Esophagus muscularis mucosa (tissue), 4 donors: ENCODE measurements around the gene ARHGAP6. TPM values are rescaled to one million over a fixed set of nuclear protein-coding genes. Genes with fewer than 3 reads are reported as not detected.

Source experiments
- DNase-seq: peaks from one replicate; pipeline ENCODE4 v3.0.0-alpha.2; 2017; ENCODE audit errors: extremely low spot score
- H3K27ac ChIP-seq, 4 donors: fragments of 200-600 bp; sonication (generic); replicated peaks in 1 of 4; 1 replicate in 3 of 4; 2 replicates in 1 of 4; pipeline ENCODE4 v1.5.1; 2016 to 2019; ENCODE audit warnings: mild to moderate bottlenecking in 1 of 4
- H3K27me3 ChIP-seq, 4 donors: fragments of 200-600 bp; sonication (generic); one replicate each; pipeline versions ENCODE4 v1.5.1 to v1.6.0; 2016 to 2019
- H3K36me3 ChIP-seq, 4 donors: fragments of 200-600 bp; sonication (generic); one replicate each; pipeline ENCODE4 v1.5.1; 2016 to 2019
- H3K4me1 ChIP-seq, 4 donors: fragments of 200-600 bp; sonication (generic); one replicate each; pipeline ENCODE4 v1.5.1; 2016 to 2019
- H3K4me3 ChIP-seq, 4 donors: fragments of 200-600 bp; sonication (generic); 1 replicate in 2 of 4; 2 replicates in 2 of 4; pipeline ENCODE4 v1.5.1; 2016 to 2019; ENCODE audit warnings: mild to moderate bottlenecking in 4 of 4, moderate library complexity in 1 of 4
- H3K9me3 ChIP-seq, 4 donors: fragments of 200-600 bp; sonication (generic); 1 replicate in 3 of 4; 2 replicates in 1 of 4; pipeline ENCODE4 v1.5.1; 2016 to 2019
- CTCF ChIP-seq, 3 experiments: fragments of 200-600 bp in 2 of 3; fragments of 450-650 bp in 1 of 3; sonication (generic) in 2 of 3; IDR thresholded peaks; one replicate each; pipeline ENCODE4 v1.5.1; 2017 to 2019; ENCODE audit warnings: antibody characterized with exemption in 3 of 3, mild to moderate bottlenecking in 2 of 3, moderate library complexity in 1 of 3
- EP300 ChIP-seq: sonication (generic); formaldehyde crosslinking; IDR thresholded peaks from one replicate; pipeline ENCODE4 v1.6.1; 2017; ENCODE audit warnings: antibody characterized with exemption
- POLR2A ChIP-seq: fragments of 450-650 bp; IDR thresholded peaks from one replicate; pipeline ENCODE4 v1.6.1; 2017; ENCODE audit warnings: antibody characterized with exemption, moderate library complexity, mild to moderate bottlenecking, low read depth
- POLR2AphosphoS5 ChIP-seq, 2 donors: sonication (generic); formaldehyde crosslinking; IDR thresholded peaks; one replicate each; pipeline ENCODE4 v1.6.1; 2017; ENCODE audit warnings: antibody characterized with exemption in 2 of 2
- WGBS: methylation state at CpG from one replicate; pipeline ENCODE4 v1.1.5; 2018; 5-methylcytosine and 5-hydroxymethylcytosine counted together
- intact Hi-C: fragments of 100-400 bp; cut with DNase I; formaldehyde crosslinking; loops from one replicate; pipeline ENCODE4 v1.15.1; 2023
- total RNA-seq, 4 donors: library from RNA; depleted of rRNA; stranded (reverse); fragments of >200 nt; gene quantifications; one replicate each; pipeline versions ENCODE4 v1.1.0 to v1.2.1, GENCODE V29; 2016

ARHGAP6 gene
- total RNA-seq, 4 donors from 2014 or later, result 25.2 to 44.8 (median 30.6) TPM

DNA sequence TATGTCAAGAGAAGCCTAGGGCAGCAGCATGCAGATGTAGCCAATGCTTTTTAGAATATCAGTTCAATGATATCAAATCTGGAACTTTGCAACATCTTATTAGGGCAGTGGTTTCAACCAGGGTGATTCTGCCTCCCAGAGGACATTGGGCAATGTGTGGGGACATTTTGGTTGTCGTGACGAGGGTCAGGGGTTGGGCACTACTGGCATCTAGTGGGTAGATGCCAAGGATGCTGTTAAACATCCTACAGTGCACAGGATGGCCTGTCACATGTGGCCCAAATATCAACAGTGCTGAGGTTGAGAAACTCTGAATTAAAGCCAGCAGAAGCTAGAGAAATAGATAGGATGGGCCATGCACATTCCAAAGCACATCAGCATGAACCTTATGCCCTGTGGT lies 220.2 kb downstream of the ARHGAP6 start:
- no peak for TF ChIP-seq POLR2AphosphoS5 (IDR thresholded peaks at IDR 0.05)
- TF ChIP-seq POLR2A, result no peak
- no peak for TF ChIP-seq EP300
- no peak for TF ChIP-seq CTCF (IDR thresholded peaks at IDR 0.05)
- H3K4me3 ChIP-seq, result no peak overlapping the region
- 62% methylated on average over 2 of the region's 2 CpGs for WGBS
- no peaks in the 10 kb centered on the region for H3K9me3 ChIP-seq
- H3K4me1 ChIP-seq, result peaks cover 0 to 56% (median 16%) of the 10 kb centered on the region in 4 donors
- H3K27ac ChIP-seq, result peak overlapping the region; percentile 66 to 77 (median 74)
- H3K27me3 ChIP-seq, result no peaks in the 10 kb centered on the region
- DNase-seq, result no peak
- no peaks in the 10 kb centered on the region for H3K36me3 ChIP-seq
- intact Hi-C loops, result no loop called here

- intact Hi-C loops, result no loop called here
- no peak for DNase-seq
- Histone ChIP-seq H3K4me3 (no peak overlapping the region), H3K4me1 (peaks cover 0 to 55% (median 19%) of the 10 kb centered on the region in 4 donors), H3K27ac (peak overlapping the region in 1 of 4 donors; percentile 74), H3K27me3 (no peaks in the 10 kb centered on the region), H3K36me3 (no peaks in the 10 kb centered on the region), H3K9me3 (no peaks in the 10 kb centered on the region)
- TF ChIP-seq POLR2AphosphoS5 (IDR thresholded peaks at IDR 0.05), result no peak
- TF ChIP-seq POLR2A, result no peak
- TF ChIP-seq CTCF (IDR thresholded peaks at IDR 0.05), result no peak
- TF ChIP-seq EP300, result no peak
- WGBS, result 45% methylated on average over 3 of the region's 3 CpGs
Observed at GRCh38 chrX:11444052-11444451, 221.7 kb downstream of the ARHGAP6 start.

DNA sequence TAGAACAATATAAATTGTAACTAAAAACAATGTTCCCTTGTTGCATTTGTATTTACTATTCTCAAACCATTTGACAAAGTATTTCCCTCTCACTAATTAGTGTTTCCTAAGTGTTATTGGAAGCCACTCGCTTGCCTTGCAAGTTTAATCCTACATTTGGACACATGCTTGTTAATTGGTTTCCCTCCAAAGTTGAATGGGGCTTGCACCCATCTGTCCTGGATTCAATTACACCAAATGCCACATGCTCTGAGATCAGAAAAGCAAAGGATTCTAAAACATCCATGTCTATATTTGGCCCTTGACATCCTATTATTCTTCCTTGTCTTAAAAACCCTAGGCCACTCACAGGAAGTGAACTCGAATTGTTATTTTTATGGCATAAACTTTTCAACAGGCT lies 225.9 kb downstream of the ARHGAP6 start:
- H3K9me3 ChIP-seq, result no peaks in the 10 kb centered on the region
- intact Hi-C loops, result loop anchor here (10.0 kb wide), 1 partner anchor 55 kb away; no protein-coding TSS in a partner anchor
- no peak overlapping the region for H3K4me3 ChIP-seq
- no peak for DNase-seq
- no peak for TF ChIP-seq CTCF (IDR thresholded peaks at IDR 0.05)
- TF ChIP-seq EP300, result no peak
- no peak for TF ChIP-seq POLR2AphosphoS5 (IDR thresholded peaks at IDR 0.05)
- no peak for TF ChIP-seq POLR2A
- H3K4me1 ChIP-seq, result peaks cover 0 to 46% (median 27%) of the 10 kb centered on the region in 4 donors
- H3K36me3 ChIP-seq, result no peaks in the 10 kb centered on the region
- no peaks in the 10 kb centered on the region for H3K27me3 ChIP-seq
- 51% methylated on average over 2 of the region's 2 CpGs for WGBS
- peak overlapping the region; percentile 63 to 73 (median 68) for H3K27ac ChIP-seq

DNA sequence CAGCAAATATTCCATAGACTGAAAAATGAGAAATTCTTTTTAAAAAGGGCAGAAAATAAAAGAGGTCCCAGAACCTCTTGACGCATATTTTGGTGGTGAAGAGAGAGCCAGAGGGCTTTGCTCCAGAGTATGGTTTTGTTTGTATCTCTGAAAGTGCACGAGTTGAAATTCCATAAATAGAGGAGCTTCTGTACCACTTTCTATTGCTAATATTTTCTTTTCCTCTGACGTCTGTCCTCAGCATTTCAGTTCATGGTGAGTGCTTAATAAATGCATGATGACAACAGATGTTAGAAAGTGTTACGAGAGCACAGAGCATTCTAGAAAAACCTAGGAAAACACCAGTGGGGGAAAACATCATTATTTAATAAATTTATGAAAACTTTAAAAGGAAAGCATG lies 227.0 kb downstream of the ARHGAP6 start:
- H3K36me3 ChIP-seq, result no peaks in the 10 kb centered on the region
- peaks cover 0 to 54% (median 36%) of the 10 kb centered on the region in 4 donors for H3K4me1 ChIP-seq
- 35% methylated on average over 4 of the region's 4 CpGs for WGBS
- no peaks in the 10 kb centered on the region for H3K9me3 ChIP-seq
- DNase-seq, result no peak
- intact Hi-C loops, result loop anchor here (10.0 kb wide), 1 partner anchor 54 kb away; no protein-coding TSS in a partner anchor
- H3K27ac ChIP-seq, result peak overlapping the region; percentile 63 to 73 (median 68)
- TF ChIP-seq EP300 (no peak), POLR2A (no peak), POLR2AphosphoS5 (IDR thresholded peaks at IDR 0.05) (peak in 1 of 2 donors; percentile 32)
- no peaks in the 10 kb centered on the region for H3K27me3 ChIP-seq
- no peak overlapping the region for H3K4me3 ChIP-seq

DNA sequence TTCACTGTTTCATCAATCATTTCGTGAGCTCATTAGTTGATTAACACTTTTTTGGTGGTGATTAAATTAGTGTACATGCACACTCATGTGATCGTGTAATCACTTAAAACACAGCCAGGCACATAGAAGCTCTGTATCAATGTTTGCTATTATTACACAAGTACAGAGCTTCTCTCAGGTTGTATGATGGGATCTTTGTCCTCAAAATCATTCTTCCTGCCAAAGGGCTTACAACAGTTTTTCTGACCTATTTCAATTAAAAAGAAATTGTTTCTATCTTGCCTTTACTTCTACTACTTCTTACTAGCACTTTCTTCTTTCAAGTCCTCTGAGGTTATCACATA lies 227.4 kb downstream of the ARHGAP6 start:
- H3K9me3 ChIP-seq, result no peaks in the 10 kb centered on the region
- H3K27ac ChIP-seq, result peak overlapping the region; percentile 63 to 73 (median 68)
- WGBS, result 68% methylated on average over 2 of the region's 2 CpGs
- no peak for TF ChIP-seq EP300
- no peak for TF ChIP-seq CTCF (IDR thresholded peaks at IDR 0.05)
- TF ChIP-seq POLR2AphosphoS5 (IDR thresholded peaks at IDR 0.05), result no peak
- TF ChIP-seq POLR2A, result no peak
- H3K36me3 ChIP-seq, result no peaks in the 10 kb centered on the region
- no peak for DNase-seq
- intact Hi-C loops, result loop anchor here (10.0 kb wide), 1 partner anchor 54 kb away; no protein-coding TSS in a partner anchor
- no peak overlapping the region for H3K4me3 ChIP-seq
- peaks cover 0 to 54% (median 36%) of the 10 kb centered on the region in 4 donors for H3K4me1 ChIP-seq
- H3K27me3 ChIP-seq, result no peaks in the 10 kb centered on the region
